HCT116 (cell line): ENCODE results near the gene RUNX2. TPM values are rescaled to one million over a fixed set of nuclear protein-coding genes. Genes with fewer than 3 reads are reported as not detected.

ENCODE experiments used
- ATAC-seq: fragments of 200-7000 bp; cut with Tn5 transposase; 2 replicates; pipeline ENCODE4 v1.9.1; 2020; ENCODE audit warnings: mild to moderate bottlenecking, moderate library complexity
- BruUV-seq: library from RNA; stranded (reverse); fragments of 400-500 nt; replicated peaks from 2 replicates; lab custom pipeline; 2021; lab: Mats Ljungman, UMichigan
- CTCF ChIA-PET: fragments of 300-600 bp; sonication (Branson Sonifier 250); formaldehyde crosslinking; loops from one replicate; lab custom pipeline; 2021; ENCODE audit warnings: antibody characterized with exemption; lab: Charles Lee
- POLR2A ChIA-PET: fragments of 300-600, 350-600 bp; sonication (Branson Sonifier 250); formaldehyde crosslinking; loops from one replicate; lab custom pipeline; 2021; ENCODE audit warnings: antibody characterized with exemption; lab: Charles Lee
- RAD21 ChIA-PET, 2 experiments: fragments of 300-600 bp; sonication (Branson Sonifier 250); formaldehyde crosslinking; loops; one replicate each; lab custom pipeline; 2023; ENCODE audit warnings: low total read pairs in 2 of 2; ENCODE audit not compliant: uncharacterized antibody in 2 of 2, unreplicated experiment in 2 of 2, low non-redundant PET in 1 of 2; lab: Charles Lee
- DNase-seq: peaks from one replicate; pipeline ENCODE4 v3.0.0-alpha.2; 2010; ENCODE audit warnings: low read depth, low spot score
- H2AFZ ChIP-seq: fragments of 200-600 bp; shearing (Covaris generic), sonication (generic); 2 replicates; pipeline ENCODE4 v1.6.1; 2017; ENCODE audit warnings: low read depth, mixed run types, mixed read lengths, antibody characterized with exemption, low read length; ENCODE audit not compliant: poor library complexity, severe bottlenecking
- H3K27ac ChIP-seq: 2 replicates; pipeline ENCODE4 v1.5.1; 2012; ENCODE audit warnings: low read depth, low read length
- H3K27me3 ChIP-seq: fragments of 200-600 bp; sonication (generic); 2 replicates; pipeline ENCODE4 v1.6.1; 2016; ENCODE audit warnings: mixed run types, low read length, mixed read lengths; ENCODE audit not compliant: insufficient read depth
- H3K36me3 ChIP-seq, 2 experiments: fragments of 200-500 bp in 1 of 2; fragments of 200-600 bp in 1 of 2; sonication (Bioruptor generic) in 1 of 2; sonication (generic) in 1 of 2; 2 replicates each; pipeline versions ENCODE4 v1.5.1 to v1.6.1; 2014 to 2016; ENCODE audit warnings: low read length in 2 of 2, inconsistent platforms in 1 of 2, mixed read lengths in 1 of 2, mixed run types in 1 of 2; ENCODE audit not compliant: insufficient read depth in 2 of 2, control insufficient read depth in 1 of 2
- H3K4me1 ChIP-seq, 2 experiments: fragments of 200-600 bp in 1 of 2; sonication (generic) in 1 of 2; 2 replicates each; pipeline versions ENCODE4 v1.5.1 to v1.6.1; 2012 to 2017; ENCODE audit warnings: low read length in 2 of 2, inconsistent platforms in 1 of 2, mild to moderate bottlenecking in 1 of 2, mixed read lengths in 1 of 2, mixed run types in 1 of 2, moderate library complexity in 1 of 2; ENCODE audit not compliant: insufficient read depth in 2 of 2, control insufficient read depth in 1 of 2
- H3K4me2 ChIP-seq: fragments of 200-600 bp; sonication (generic); 2 replicates; pipeline ENCODE4 v1.6.1; 2017; ENCODE audit warnings: mixed run types, low read length, mixed read lengths
- H3K4me3 ChIP-seq, 2 experiments: fragments of 200-600 bp in 1 of 2; sonication (generic) in 1 of 2; replicated peaks in 1 of 2; 2 replicates each; pipeline ENCODE4 v1.5.1; 2011 to 2016; ENCODE audit warnings: low read length in 2 of 2, control low read depth in 1 of 2, low read depth in 1 of 2, mild to moderate bottlenecking in 1 of 2, mixed read lengths in 1 of 2, mixed run types in 1 of 2
- H3K79me2 ChIP-seq: fragments of 200-600 bp; sonication (generic); 2 replicates; pipeline ENCODE4 v1.6.1; 2017; ENCODE audit warnings: mild to moderate bottlenecking, mixed run types, low read length, moderate library complexity, mixed read lengths; ENCODE audit not compliant: insufficient read depth
- H3K9ac ChIP-seq: fragments of 200-600 bp; sonication (generic); 2 replicates; pipeline ENCODE4 v1.6.1; 2016; ENCODE audit warnings: low read length, mixed read lengths
- H3K9me2 ChIP-seq: fragments of 200-600 bp; sonication (generic), shearing (Covaris generic); 2 replicates; pipeline ENCODE4 v1.6.1; 2017; ENCODE audit warnings: mixed run types, mild to moderate bottlenecking, moderate library complexity; ENCODE audit not compliant: insufficient read depth
- H3K9me3 ChIP-seq, 2 experiments: fragments of 200-500 bp in 1 of 2; fragments of 200-600 bp in 1 of 2; sonication (Bioruptor generic) in 1 of 2; sonication (generic) in 1 of 2; 2 replicates each; pipeline ENCODE4 v1.6.1; 2014 to 2017; ENCODE audit warnings: low read length in 2 of 2, mixed read lengths in 2 of 2, inconsistent platforms in 1 of 2, low read depth in 1 of 2, mild to moderate bottlenecking in 1 of 2, mixed run types in 1 of 2, moderate library complexity in 1 of 2; ENCODE audit not compliant: control insufficient read depth in 1 of 2, insufficient read depth in 1 of 2
- H4K20me1 ChIP-seq: fragments of 200-600 bp; sonication (generic), shearing (Covaris generic); 2 replicates; pipeline ENCODE4 v1.6.1; 2017; ENCODE audit warnings: mixed run types, mild to moderate bottlenecking, moderate library complexity; ENCODE audit not compliant: insufficient read depth
- CBX3 ChIP-seq: IDR thresholded peaks from 2 replicates; pipeline ENCODE4 v1.6.1; 2012; ENCODE audit warnings: low read depth
- CEBPB ChIP-seq: IDR thresholded peaks from 2 replicates; pipeline ENCODE4 v1.6.1; 2012; ENCODE audit warnings: low read depth
- ELF1 ChIP-seq: IDR thresholded peaks from 2 replicates; pipeline ENCODE4 v1.6.1; 2012; ENCODE audit warnings: low read depth, borderline replicate concordance
- EZH2 ChIP-seq: fragments of 200-600 bp; sonication (generic); IDR thresholded peaks from 2 replicates; pipeline ENCODE4 v1.6.1; 2017; ENCODE audit warnings: antibody characterized with exemption, mixed run types
- EZH2phosphoT487 ChIP-seq: fragments of 200-600 bp; IDR thresholded peaks from 2 replicates; pipeline ENCODE4 v1.6.1; 2018; ENCODE audit warnings: antibody characterized with exemption, borderline replicate concordance
- FOSL1 ChIP-seq: IDR thresholded peaks from 2 replicates; pipeline ENCODE4 v1.6.1; 2012; ENCODE audit warnings: low read depth
- JUND ChIP-seq: IDR thresholded peaks from 2 replicates; pipeline ENCODE4 v1.6.1; 2012
- POLR2A ChIP-seq: IDR thresholded peaks from 2 replicates; pipeline ENCODE4 v1.7.0; 2011; ENCODE audit warnings: borderline replicate concordance; ENCODE audit not compliant: insufficient read depth, insufficient read length; ENCODE audit errors: extremely low read depth
- POLR2AphosphoS5 ChIP-seq: IDR thresholded peaks from 2 replicates; pipeline ENCODE4 v1.6.1; 2011; ENCODE audit warnings: mild to moderate bottlenecking, low read depth, low read length, moderate library complexity
- RAD21 ChIP-seq: IDR thresholded peaks from 2 replicates; pipeline ENCODE4 v1.6.1; 2012; ENCODE audit warnings: low read depth, mild to moderate bottlenecking
- SIN3A ChIP-seq: IDR thresholded peaks from 2 replicates; pipeline ENCODE4 v1.6.1; 2012; ENCODE audit warnings: low read depth
- SRF ChIP-seq: IDR thresholded peaks from 2 replicates; pipeline ENCODE4 v1.6.1; 2012; ENCODE audit warnings: low read depth
- TCF7L2 ChIP-seq: IDR thresholded peaks from 2 replicates; pipeline ENCODE4 v1.7.0; 2011; ENCODE audit warnings: borderline replicate concordance, inconsistent platforms; ENCODE audit not compliant: insufficient read depth, insufficient read length; ENCODE audit errors: extremely low read depth
- YY1 ChIP-seq: IDR thresholded peaks from 2 replicates; pipeline ENCODE4 v1.6.1; 2011; ENCODE audit warnings: low read length, low read depth, moderate library complexity, mild to moderate bottlenecking; ENCODE audit not compliant: insufficient replicate concordance; ENCODE audit errors: extremely low read depth
- ZFX ChIP-seq: fragments of 450-650 bp; IDR thresholded peaks from 2 replicates; pipeline ENCODE4 v1.6.1; 2017
- ZNF274 ChIP-seq: fragments of 200-500 bp; sonication (Bioruptor generic); IDR thresholded peaks from 2 replicates; pipeline ENCODE4 v1.6.1; 2014; ENCODE audit warnings: mild to moderate bottlenecking, low read depth, low read length, inconsistent platforms
- intact Hi-C: fragments of 100-400 bp; cut with micrococcal nuclease; formaldehyde crosslinking; loops from 2 replicates; pipeline ENCODE4 v1.10.0; 2022
- total RNA-seq: library from RNA; stranded (reverse); gene quantifications from one replicate; pipeline ENCODE4 v1.2.1, GENCODE V29; 2021; ENCODE audit not compliant: unreplicated experiment
- TF ChIP-seq, protein P1 (sequence below), 3 experiments: fragments of 200-600 bp in 1 of 3; sonication (generic) in 1 of 3; IDR thresholded peaks in 2 of 3; conservative IDR thresholded peaks in 1 of 3; 2 replicates each; pipeline ENCODE4 v1.5.1; 2012 to 2017; ENCODE audit warnings: low read depth in 2 of 3, low read length in 2 of 3, antibody characterized with exemption in 1 of 3, borderline replicate concordance in 1 of 3, control low read depth in 1 of 3, mild to moderate bottlenecking in 1 of 3, mixed read lengths in 1 of 3, mixed run types in 1 of 3, moderate library complexity in 1 of 3; ENCODE audit not compliant: insufficient read depth in 1 of 3
- TF ChIP-seq, protein P2 (sequence below): IDR thresholded peaks from 2 replicates; pipeline ENCODE4 v1.6.1; 2011; ENCODE audit warnings: mild to moderate bottlenecking, low read length, moderate library complexity; ENCODE audit not compliant: insufficient replicate concordance; ENCODE audit errors: extremely low read depth
- TF ChIP-seq, protein P3 (sequence below): IDR thresholded peaks from 2 replicates; pipeline ENCODE4 v1.6.1; 2012

The RUNX2 gene
- total RNA-seq, 1 experiment from 2014 or later = 1.1 TPM

DNA sequence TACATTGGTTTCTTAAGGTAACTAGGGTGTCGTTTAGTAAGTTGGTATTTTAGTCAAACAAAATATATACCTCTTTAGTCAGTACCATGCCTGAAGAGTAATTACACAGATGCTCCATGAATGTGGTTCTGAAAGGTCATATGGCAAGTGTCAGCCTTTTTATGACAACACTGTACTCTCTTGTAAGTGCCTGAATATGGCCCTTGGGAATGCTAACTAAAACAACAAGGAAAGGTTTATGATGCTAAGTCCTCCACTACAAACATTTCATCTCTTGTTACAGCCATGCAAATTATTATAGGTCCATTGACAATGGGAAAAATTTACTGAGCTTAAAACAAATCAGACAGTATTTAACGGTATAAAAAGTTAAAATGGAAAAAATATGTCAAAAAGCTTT lies 88.6 kb downstream of the RUNX2 start:
- H3K9me2 ChIP-seq = no peaks in the 10 kb centered on the region
- H3K4me1 ChIP-seq = peaks cover 8 to 33% of the 10 kb centered on the region in 2 experiments
- H3K79me2 ChIP-seq = no peaks in the 10 kb centered on the region
- H3K27me3 ChIP-seq = peaks cover 18% of the 10 kb centered on the region
- no TSS peak for BruUV-seq
- H3K27ac ChIP-seq = no peak overlapping the region
- CTCF ChIA-PET = no interaction called here
- DNase-seq (no peak), ATAC-seq (no peak)
- H4K20me1 ChIP-seq = no peaks in the 10 kb centered on the region
- H3K36me3 ChIP-seq = no peaks in the 10 kb centered on the region
- H3K9ac ChIP-seq = no peak overlapping the region
- RAD21 ChIA-PET = no interaction called here
- H3K4me3 ChIP-seq = no peak overlapping the region
- no peak overlapping the region for H3K4me2 ChIP-seq
- TF ChIP-seq EZH2 = no peak
- TF ChIP-seq FOSL1 = no peak
- TF ChIP-seq ZFX = no peak
- TF ChIP-seq RAD21 = no peak
- TF ChIP-seq CBX3 = no peak
- no peak for TF ChIP-seq TCF7L2
- TF ChIP-seq, protein P1, sequence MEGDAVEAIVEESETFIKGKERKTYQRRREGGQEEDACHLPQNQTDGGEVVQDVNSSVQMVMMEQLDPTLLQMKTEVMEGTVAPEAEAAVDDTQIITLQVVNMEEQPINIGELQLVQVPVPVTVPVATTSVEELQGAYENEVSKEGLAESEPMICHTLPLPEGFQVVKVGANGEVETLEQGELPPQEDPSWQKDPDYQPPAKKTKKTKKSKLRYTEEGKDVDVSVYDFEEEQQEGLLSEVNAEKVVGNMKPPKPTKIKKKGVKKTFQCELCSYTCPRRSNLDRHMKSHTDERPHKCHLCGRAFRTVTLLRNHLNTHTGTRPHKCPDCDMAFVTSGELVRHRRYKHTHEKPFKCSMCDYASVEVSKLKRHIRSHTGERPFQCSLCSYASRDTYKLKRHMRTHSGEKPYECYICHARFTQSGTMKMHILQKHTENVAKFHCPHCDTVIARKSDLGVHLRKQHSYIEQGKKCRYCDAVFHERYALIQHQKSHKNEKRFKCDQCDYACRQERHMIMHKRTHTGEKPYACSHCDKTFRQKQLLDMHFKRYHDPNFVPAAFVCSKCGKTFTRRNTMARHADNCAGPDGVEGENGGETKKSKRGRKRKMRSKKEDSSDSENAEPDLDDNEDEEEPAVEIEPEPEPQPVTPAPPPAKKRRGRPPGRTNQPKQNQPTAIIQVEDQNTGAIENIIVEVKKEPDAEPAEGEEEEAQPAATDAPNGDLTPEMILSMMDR (IDR thresholded peaks at IDR 0.05 in 2 of 3, conservative IDR thresholded peaks at IDR 0.05 in 1 of 3; ENCODE audit: borderline replicate concordance in 1 of 3, insufficient read depth in 1 of 3, low read depth in 2 of 3, low read length in 2 of 3) = no peak
- TF ChIP-seq YY1 = no peak
- TF ChIP-seq ZNF274 = no peak
- no peak for TF ChIP-seq ELF1
- no peak for TF ChIP-seq JUND
- TF ChIP-seq, protein P2, sequence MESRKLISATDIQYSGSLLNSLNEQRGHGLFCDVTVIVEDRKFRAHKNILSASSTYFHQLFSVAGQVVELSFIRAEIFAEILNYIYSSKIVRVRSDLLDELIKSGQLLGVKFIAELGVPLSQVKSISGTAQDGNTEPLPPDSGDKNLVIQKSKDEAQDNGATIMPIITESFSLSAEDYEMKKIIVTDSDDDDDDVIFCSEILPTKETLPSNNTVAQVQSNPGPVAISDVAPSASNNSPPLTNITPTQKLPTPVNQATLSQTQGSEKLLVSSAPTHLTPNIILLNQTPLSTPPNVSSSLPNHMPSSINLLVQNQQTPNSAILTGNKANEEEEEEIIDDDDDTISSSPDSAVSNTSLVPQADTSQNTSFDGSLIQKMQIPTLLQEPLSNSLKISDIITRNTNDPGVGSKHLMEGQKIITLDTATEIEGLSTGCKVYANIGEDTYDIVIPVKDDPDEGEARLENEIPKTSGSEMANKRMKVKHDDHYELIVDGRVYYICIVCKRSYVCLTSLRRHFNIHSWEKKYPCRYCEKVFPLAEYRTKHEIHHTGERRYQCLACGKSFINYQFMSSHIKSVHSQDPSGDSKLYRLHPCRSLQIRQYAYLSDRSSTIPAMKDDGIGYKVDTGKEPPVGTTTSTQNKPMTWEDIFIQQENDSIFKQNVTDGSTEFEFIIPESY = no peak
- TF ChIP-seq, protein P3, sequence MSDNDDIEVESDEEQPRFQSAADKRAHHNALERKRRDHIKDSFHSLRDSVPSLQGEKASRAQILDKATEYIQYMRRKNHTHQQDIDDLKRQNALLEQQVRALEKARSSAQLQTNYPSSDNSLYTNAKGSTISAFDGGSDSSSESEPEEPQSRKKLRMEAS = no peak
- no peak for TF ChIP-seq EZH2phosphoT487
- TF ChIP-seq POLR2A = no peak
- no peak for TF ChIP-seq POLR2AphosphoS5
- no peak for TF ChIP-seq SIN3A
- TF ChIP-seq SRF = no peak
- TF ChIP-seq CEBPB = no peak
- H2AFZ ChIP-seq = no peak overlapping the region
- H3K9me3 ChIP-seq = no peaks in the 10 kb centered on the region
- POLR2A ChIA-PET = no interaction called here
- intact Hi-C loops = loop anchor here (5.0 kb wide), 1 partner anchor 329 kb away; no protein-coding TSS in a partner anchor
